IPS DF 4.7 (cell line): ENCODE data around the gene WNT2.
"Not testable (repeated sequence)": the region's sequence is repeated elsewhere in the genome, so short reads cannot be mapped to it uniquely, and the experiment has no call there.

ENCODE experiments used
- DNase-seq: peaks from one replicate; pipeline ENCODE4 v3.0.0-alpha.2; 2013; ENCODE audit warnings: low spot score; ENCODE audit errors: extremely low read depth

WNT2 gene

DNA sequence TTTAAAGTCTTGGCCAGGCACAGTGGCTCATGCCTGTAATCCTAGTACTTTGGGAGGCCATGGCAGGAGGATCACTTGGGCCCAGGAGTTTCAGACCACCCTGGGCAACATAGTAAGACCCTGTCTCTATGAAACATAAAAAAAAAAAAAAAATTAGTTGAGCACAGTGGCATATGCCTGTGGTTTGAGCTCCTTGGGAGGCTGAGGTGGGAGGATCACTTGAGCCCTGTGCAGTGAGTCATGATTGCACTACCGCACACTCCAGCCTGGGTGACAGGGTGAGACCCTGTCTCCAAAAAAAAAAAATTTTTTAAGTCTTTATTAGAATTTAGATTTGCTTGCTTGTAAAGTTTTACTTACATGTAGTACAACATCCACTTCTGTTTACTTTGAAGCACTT is 14.0 kb downstream of the WNT2 start:
- DNase-seq, result no peak

DNA sequence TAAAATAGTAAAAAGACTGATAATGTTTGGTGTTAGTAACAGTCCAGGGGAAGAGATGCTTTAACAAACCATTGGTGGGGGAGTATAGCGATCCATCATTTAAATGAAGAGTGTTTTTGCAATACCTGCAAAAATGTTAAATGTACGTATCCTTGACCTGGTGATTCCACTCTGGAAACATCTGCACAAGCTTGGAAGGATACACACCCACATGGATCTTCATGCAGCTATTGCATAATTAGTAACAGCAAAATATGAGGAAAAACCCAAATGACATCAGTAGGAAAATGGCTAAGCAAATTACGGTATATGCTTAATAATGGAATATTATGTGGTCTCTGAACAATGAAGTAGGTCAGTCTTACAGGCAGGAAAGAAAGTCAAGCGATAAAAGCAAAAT is 20.5 kb downstream of the WNT2 start:
- DNase-seq, result no peak

DNA sequence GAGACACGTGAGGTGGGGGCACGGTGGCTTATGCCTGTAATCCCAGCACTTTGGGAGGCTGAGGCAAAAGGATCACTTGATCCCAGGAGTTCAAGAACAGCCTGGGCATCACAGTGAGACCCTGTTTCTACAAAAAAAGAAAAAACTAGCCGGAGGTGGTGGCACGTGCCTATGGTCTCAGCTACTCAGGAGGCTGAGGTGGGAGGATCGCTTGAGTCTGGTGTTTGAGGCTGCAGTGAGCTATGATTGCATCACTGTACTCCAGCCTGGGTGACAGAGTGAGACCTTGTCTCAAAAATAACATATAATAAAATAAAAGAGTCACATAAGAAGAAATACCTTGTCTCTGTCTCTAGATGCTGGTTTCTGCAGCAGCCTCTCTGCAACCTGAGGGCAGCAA is 22.4 kb downstream of the WNT2 start:
- DNase-seq, result not testable (repeated sequence)

DNA sequence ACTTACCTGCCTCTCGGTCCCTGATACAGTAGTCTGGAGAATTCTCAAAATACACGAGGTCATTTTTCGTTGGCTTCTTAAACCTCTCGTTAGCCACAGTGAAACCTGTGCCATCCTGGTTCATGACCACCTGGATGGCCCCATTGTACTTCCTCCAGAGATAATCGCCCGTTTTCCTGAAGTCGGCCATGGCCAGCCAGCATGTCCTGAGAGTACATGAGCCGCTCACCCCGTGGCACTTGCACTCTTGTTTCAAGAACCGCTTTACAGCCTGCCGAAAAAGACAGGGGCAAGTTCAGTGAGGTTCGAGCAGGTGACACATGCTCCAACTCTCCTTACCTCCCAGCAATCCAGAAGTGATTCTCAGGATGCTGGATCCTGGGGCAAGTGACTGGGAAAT is 25.3 kb downstream of the WNT2 start:
- no peak for DNase-seq

DNA sequence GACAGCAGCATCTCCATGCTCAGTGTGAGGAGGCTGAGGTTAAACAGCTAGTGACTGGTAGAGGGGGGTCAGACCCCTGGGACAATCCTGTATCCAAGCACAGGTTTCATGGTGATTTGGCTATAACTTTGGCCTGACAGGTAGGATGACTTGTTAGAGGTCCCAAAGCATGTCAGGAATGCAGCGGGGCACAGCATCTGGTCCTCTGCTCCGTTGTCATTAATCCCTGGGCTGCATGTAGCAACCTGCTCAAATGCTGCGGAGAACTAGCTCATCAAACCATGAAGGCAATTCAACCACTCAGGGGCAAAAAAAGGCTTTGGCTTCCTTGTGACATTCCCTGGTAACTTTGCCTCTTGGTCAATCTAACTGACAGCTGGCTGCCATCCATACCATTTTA is 26.8 kb downstream of the WNT2 start:
- no peak for DNase-seq

DNA sequence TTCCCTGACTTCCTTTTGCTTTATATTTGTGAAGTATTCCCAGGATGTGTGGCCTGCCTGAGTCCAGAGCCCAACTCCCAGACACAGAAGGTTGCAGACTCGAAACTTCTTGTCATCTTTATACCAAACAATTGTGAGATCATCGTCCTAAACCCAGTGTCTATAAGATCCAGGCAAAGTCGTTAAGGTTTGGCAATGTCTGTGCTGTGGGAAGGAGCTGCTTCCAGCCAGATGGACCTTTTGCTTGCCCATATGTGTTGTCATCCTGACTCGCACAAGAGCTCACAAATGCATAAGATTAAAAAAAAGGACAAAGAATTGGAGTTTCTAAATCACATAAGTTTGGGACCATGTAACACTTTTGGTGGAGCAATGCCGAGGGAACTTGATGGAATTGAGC is 37.0 kb downstream of the WNT2 start:
- DNase-seq, result no peak

DNA sequence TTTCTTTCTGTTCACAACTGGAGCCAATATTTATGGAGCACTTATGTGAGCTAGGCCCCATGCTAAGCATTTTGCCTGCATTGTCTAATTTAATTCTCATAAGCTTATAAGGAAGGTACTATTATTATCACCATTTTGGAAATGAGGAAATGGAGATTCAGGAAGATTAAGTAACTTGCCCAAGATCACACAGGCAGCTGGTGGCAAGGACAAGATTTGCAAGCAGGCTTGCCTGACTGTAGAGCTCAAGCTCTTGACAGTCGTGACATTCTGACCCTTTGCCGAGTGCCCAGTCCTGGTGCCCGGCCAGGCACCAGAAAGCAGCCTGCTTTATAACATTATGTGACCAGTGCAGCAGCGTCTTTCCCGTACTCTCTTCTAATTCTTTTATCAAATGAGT is 38.2 kb downstream of the WNT2 start:
- DNase-seq, result no peak

DNA sequence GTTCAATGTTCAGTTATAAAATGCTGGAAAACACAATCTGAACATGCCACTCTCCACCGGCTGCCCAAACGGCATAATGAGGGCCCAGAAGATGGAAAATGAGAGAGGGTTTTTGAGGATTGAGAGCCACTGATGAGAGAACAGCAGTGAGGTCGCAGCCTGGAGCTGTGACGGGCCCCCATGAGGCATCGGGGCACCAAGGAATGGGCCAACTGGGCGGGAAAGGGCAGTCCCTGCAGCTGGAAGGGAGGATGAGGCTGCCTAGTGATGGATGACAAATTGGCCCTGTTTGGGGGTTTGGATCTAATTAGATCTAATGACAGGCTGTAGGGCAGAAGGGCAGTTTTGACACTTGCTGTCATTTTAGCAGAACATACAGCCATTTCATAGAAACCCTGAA is 39.1 kb downstream of the WNT2 start:
- DNase-seq, result no peak

DNA sequence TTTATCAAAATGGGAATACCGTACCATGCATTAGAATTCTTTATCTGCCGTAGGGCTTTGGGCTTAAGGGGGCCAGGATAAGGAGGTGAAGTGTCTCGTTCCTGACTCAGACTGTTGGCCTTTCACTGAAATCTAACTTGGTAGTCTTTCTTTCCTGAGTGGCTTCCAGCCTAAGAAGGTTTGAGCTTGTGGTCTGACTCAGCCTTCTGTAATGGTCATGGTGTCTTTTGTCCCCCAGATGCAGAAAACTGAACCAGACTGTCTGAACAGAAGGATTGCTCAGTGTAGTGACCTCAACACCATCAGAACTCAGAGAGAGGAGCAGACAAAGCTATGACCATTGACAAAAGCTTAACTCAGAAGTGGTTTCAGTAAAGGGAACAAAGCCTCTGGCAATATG is 39.5 kb downstream of the WNT2 start:
- no peak for DNase-seq

DNA sequence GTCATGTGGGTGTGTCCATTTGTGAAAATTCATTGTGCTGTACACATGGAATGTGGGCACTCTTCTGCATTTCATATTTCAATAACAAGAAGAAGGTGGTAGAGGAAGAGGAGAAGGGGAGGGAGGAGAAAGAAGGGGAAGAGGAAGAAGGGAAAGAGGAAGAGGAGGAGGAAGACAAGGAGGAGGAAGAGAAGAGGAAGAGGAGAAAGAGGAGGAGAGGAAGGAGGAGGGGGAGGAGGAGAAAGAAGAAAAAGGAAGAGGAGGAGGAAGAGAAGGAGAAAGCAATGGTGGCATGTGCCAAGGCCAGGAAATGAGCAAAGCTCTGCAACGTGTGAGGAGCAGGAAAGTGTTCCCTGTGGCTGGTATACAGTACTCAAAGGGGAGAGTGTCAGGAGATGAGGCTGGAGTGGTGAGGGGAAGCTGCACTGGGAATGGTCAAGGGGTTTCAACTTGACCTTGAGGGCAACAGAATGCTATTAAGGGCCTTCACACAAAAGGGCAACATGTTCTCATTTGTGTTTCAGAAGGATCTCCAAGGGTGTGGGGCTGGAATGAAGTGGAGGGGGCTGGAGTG is 40.5 kb downstream of the WNT2 start:
- DNase-seq, result no peak

DNA sequence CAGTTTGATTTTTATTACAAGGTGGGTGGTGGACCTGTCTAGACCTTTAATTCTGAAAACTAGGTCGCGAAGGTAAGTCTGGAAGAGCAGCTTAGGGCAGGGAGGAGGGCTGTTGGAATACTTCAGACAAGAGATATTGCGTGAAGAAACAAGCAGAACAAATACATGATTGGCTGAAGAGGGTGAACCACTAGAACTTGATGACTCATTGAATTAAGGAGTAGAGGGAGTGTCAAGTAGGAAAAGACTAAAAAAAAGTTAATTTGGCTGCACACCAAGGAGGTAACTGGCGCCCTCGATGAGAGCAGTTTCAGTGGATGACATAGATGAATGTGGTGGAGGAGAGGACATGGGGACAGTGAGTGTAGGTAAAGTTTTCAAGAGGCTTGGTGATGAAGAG is 41.3 kb downstream of the WNT2 start:
- no peak for DNase-seq

DNA sequence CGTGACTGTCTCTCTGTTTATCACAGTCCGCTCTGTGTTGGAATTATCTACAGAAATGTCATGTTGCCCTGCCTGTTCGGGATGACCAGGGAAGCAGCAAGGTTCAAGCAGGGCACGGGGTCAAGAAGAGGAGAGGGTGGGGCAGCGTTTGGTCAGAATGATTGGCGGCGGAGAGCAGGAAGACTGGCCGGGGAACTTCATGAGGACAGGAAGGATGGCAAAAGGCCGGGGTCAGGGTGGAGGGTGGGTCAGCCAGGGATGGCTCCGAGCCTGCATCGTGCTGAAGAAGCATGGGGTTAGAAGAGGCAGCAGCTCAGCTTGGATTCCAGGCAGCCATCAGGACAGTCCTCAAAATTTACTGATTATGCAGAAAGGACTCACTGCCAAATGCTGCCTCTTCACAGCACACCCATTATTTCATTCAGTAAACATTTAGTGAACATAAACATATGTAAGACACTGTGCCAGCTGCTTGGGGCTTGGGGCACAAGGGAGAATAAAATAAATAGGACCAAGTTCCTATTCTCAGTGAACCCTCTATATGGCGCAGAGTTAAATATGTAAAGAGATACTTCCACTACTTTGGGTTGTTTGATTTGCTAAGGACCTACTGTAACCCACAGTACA is 42.8 kb downstream of the WNT2 start:
- DNase-seq, result no peak

DNA sequence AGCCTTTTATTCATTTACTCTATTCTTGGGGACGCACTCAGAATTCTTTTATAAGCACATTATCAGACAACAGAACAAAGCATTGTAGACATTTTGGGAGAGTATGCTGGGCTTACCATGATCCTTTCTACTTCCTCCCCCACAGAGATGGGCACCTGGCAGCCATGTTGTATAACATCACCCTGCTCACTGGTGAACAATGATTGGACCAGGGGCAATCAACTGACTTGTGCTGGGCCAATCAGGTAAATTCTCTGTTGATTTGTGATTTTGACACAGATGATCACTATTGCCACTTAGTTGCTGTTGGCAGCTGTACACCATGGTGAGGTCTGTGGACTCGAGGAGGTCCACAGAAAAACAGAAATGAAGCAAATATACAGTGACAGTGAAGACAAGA is 43.7 kb downstream of the WNT2 start:
- DNase-seq, result no peak

DNA sequence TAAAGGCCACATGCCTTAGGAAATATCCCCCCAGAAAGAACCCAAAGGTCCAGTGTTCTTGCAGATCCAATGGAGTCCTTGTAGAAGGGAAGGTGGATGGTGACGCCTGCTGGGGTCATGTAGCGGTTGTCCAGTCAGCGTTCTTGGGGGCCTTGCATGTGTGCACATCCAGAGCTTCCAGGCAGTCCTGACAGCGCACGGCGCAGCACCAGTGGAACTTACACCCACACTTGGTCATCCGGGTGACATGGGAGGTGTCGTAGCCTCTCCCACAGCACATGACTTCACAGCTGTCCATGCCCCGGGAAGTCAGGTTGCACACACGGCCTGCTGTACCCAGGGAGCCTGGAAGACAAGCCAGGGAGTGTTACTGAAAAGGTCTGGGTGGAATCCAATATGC is 44.8 kb downstream of the WNT2 start:
- DNase-seq, result no peak

DNA sequence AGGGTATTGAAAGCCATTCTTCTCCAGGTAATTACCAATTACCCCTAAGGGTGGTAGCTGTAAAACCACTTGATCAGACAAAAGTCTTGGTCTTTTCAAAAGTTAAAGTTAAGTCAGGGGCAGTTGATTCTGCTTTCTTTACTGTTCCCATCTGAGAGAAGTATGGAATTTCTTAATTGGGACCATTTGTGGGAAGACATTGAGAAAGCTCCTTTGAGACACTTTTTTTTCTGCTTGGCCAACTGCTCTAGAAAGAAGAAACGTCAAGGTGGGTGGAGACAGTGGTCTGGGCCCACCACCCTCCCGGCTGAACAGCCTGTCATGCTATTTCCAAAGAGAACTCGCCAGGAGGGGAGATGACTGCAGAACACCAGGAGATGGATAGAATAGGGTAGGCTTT is 45.3 kb downstream of the WNT2 start:
- DNase-seq, result no peak

DNA sequence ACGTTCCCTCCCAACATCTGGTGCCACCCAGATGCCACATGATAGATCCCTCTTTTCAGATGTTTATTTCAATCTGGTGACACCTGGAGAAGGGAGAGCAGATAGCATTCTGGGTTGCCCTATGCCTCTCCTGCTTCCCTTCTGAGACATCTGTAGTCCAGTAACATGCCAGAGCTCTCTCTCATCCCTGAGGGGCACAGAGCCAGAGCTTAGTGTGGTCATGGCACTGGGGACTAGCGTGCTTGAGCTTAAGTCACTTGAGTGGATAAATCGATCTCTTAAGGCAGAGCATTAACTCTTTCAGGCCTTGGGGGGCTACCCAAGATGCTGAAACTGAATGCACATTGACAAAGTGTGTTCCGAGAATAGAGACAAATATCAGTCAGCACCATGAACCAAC is 47.9 kb downstream of the WNT2 start:
- no peak for DNase-seq

DNA sequence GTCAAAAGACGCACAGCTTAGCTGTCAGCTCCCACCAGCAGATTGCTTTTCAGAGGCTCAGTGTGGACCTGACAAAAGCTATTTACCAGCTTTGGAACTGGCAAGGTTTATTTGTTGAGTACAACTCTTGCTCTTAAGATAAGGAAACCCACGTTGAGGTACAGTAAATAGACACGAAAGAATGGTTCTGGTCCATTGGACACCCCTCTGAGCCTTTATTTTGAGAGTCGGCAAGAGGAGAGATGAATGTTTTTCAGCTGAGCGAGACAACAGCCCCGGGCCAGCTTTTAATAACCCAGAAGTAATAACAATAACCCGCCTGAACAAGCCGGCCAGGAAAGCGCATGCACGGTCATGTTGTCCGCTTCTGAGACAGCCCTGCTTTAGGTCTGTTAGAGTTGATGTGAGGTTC is 49.0 kb downstream of the WNT2 start:
- no peak for DNase-seq

DNA sequence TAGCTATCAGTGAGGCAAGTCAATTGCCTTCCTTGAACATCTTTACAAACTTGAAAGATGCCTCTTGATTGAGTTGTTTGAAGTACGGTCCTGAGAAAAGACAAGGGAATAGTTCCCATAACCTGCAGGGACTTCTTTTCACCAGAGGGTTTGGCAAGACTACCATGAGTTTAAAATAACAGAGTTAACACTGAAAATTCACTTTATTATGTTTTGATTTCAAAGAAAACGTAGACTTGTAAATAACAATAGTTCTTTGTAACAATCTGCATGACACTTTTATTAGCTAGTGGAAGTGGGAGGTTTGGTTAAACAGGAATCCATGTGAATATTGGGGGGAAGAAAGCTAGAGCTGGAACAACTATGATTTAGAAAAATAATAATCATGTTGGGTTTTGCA is 49.5 kb downstream of the WNT2 start:
- DNase-seq, result no peak

DNA sequence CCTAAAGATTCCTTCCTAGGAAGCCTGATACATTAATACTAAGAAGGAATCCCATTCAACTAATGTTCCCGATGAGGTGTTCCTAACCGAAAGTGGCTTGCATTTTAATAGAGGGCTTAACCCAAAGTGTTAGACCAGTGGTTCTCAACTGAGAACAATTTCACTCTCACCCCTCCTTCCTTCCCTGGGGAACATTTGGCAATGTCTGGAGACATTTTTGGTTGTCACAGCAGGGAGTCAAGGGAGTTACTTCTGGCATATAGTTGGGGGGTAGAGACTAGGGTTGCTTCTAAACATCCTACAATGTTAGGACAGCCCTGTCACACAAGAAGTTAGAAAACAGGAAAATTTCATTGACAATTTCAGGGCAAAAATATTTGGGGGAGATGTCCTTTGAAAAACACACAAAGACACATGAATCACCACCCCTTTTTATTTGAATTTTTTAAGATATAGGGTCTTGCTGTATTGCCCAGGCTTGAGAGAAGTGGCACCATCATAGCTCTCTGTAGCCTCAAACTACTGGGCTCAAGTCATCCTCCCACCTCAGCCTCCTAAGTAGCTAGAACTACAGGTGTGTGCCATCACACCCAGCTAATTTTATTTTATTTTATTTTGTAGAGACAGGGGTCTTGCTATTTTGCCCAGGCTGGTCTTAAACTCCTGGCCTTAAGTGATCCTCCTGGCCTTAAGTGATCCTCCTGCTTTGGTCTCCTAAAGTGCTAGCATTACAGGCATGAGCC is 50.7 kb downstream of the WNT2 start:
- DNase-seq, result no peak

DNA sequence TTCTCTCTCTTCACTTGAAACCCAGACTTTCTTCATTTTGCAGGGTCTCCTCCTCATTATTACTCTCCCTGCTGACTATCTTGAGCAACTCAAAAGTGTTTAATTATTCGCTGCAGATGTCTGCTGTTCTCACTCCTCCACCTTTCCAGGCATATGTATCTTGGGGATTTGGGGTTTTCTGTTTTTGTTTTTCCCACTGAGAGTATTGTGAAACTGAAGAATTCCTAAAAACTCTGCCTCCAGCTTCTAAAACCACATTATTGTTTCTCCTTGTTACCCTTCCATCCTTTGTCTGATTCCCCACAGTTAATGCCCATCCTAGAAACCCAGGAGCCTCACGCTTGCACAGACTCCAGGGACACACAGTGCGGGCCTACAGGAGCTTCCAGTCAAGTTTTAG is 51.3 kb downstream of the WNT2 start:
- no peak for DNase-seq

DNA sequence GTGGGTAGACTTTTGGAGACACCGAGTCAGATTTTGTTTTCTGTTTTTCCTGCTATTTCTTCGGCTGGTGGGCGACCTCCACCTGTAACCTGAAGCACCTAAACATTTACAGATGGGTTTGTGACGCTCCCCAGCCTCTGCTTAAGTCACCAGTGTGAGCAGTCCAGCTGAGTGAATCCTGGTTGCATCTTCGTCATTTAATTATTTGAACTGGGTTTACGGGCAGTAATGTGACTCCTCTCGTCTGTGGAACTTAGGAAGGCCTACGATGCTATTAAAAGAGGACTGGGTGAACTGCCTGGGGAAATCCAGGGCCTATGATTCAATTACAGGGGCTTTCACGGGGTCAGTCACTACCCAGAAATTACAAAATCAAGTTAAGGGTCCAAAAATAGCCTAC is 52.5 kb downstream of the WNT2 start:
- DNase-seq, result no peak

DNA sequence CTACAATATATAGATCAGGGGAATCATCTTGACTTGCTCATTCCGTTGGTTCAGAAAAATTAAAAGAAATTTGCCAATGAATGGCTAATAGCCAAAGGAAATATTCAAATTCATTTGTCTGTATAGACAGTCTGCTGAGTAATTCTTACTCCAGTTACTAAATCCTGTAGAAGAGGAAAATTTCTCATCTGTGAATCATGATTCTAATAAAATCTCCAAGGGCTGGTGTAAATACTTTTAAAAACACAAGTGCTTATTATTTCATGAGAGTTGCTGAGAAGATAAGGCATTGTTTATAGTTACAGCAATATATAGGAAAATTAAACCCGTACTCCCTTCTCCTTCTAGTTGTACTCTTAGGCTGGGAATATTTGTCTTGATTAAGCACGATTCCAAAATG is 53.0 kb downstream of the WNT2 start:
- DNase-seq, result no peak

DNA sequence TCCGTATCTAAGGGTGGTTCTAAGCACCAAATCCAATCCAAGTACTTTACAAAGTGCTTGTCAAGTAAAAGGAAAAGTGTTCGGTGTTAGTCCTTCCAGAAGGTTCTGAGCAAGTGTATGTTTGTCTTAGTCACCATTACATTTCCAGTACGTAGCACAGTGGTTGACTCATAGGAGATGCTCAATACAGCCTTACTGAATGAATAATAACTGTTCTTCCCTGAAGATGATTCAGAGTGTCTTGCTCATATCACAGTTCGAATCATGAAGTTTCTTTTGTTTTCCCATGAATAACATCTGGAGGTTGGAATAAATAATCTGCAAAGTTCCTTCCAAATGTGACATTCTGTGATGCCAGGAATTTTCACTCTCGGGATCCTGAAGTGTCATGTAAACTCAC is 53.4 kb downstream of the WNT2 start:
- DNase-seq, result no peak
